K562 (cell line): ENCODE data around the gene HIP1R. TPM values are rescaled to one million over a fixed set of nuclear protein-coding genes. Genes with fewer than 3 reads are reported as not detected.
A peak's percentile ranks its signal among the peaks of the same experiment; 100 is the strongest.

ENCODE experiments used
- ATAC-seq: fragments of 200-7000 bp; cut with Tn5 transposase; 3 replicates; pipeline ENCODE4 v1.9.1; 2020; ENCODE audit warnings: moderate library complexity
- BruUV-seq: library from RNA; stranded (reverse); fragments of 400-500 nt; replicated peaks from 2 replicates; lab custom pipeline; 2021; lab: Mats Ljungman, UMichigan
- CTCF ChIA-PET: fragments of 300-600 bp; formaldehyde crosslinking; extraction: SDS; loops from one replicate; lab custom pipeline; 2021; ENCODE audit warnings: low intra/inter-chr PET ratio; lab: Yijun Ruan, JAX
- POLR2A ChIA-PET: fragments of 300-600, 350-650 bp; sonication (Branson Sonifier 250); formaldehyde crosslinking; extraction: SDS; loops from one replicate; lab custom pipeline; 2021; ENCODE audit warnings: antibody characterized with exemption, inconsistent platforms; lab: Yijun Ruan, JAX
- DNase-seq, 4 experiments: peaks; one replicate each; pipeline versions ENCODE4 v3.0.0 to v3.0.0-alpha.2; 2011 to 2018; ENCODE audit warnings: low spot score in 3 of 4, mixed read lengths in 3 of 4; ENCODE audit errors: extremely low read depth in 1 of 4
- FAIRE-seq: peaks from 2 replicates; lab custom pipeline; 2011; peaks lifted over from hg19 to GRCh38; lab: Jason Lieb, UNC
- H2AFZ ChIP-seq: 2 replicates; pipeline ENCODE4 v1.6.0; 2011; ENCODE audit warnings: low read depth, low read length, control low read depth, inconsistent platforms
- H3K27ac ChIP-seq: fragments of 200-600 bp; 3 replicates; pipeline ENCODE4 v1.8.0; 2011; ENCODE audit warnings: low read depth, mild to moderate bottlenecking, control low read depth, inconsistent platforms, low read length, moderate library complexity, mixed read lengths; ENCODE audit errors: extremely low read depth
- H3K27me3 ChIP-seq, 2 experiments: fragments of 300-600 bp in 1 of 2; 2 replicates in 1 of 2; 3 replicates in 1 of 2; pipeline versions ENCODE4 v1.6.0 to v1.8.0; 2011; ENCODE audit warnings: inconsistent platforms in 2 of 2, low read length in 2 of 2, mild to moderate bottlenecking in 1 of 2, mixed read lengths in 1 of 2, moderate library complexity in 1 of 2; ENCODE audit not compliant: control insufficient read depth in 2 of 2, insufficient read depth in 2 of 2
- H3K36me3 ChIP-seq: fragments of 300-600 bp; 3 replicates; pipeline ENCODE4 v1.8.0; 2011; ENCODE audit warnings: mild to moderate bottlenecking, low read length, inconsistent platforms; ENCODE audit not compliant: control insufficient read depth, insufficient read depth
- H3K4me1 ChIP-seq, 2 experiments: fragments of 200-600 bp in 1 of 2; replicated peaks in 1 of 2; 2 replicates in 1 of 2; 3 replicates in 1 of 2; pipeline versions ENCODE4 v1.5.1 to v1.8.0; 2011; ENCODE audit warnings: inconsistent platforms in 2 of 2, low read length in 2 of 2, mild to moderate bottlenecking in 1 of 2, mixed read lengths in 1 of 2, moderate library complexity in 1 of 2; ENCODE audit not compliant: control insufficient read depth in 2 of 2, insufficient read depth in 2 of 2
- H3K4me2 ChIP-seq: 2 replicates; pipeline ENCODE4 v1.6.1; 2011; ENCODE audit warnings: low read length, control low read depth, inconsistent platforms, mixed read lengths; ENCODE audit not compliant: insufficient read depth
- H3K4me3 ChIP-seq: fragments of 200-600 bp; sonication (generic), shearing (Covaris generic); 2 replicates; pipeline ENCODE4 v1.5.1; 2016; ENCODE audit warnings: control low read depth, inconsistent platforms
- H3K79me2 ChIP-seq: fragments of 200-600 bp; 3 replicates; pipeline ENCODE4 v1.8.0; 2011; ENCODE audit warnings: low read length, inconsistent platforms; ENCODE audit not compliant: control insufficient read depth, insufficient read depth
- H3K9ac ChIP-seq, 2 experiments: 2 replicates each; pipeline versions ENCODE4 v1.6.0 to v1.6.1; 2011; ENCODE audit warnings: low read depth in 2 of 2, low read length in 2 of 2, control low read depth in 1 of 2, inconsistent platforms in 1 of 2, mild to moderate bottlenecking in 1 of 2, mixed read lengths in 1 of 2; ENCODE audit not compliant: insufficient read depth in 1 of 2
- H3K9me1 ChIP-seq: one replicate; pipeline ENCODE4 v1.6.0; 2011; ENCODE audit warnings: inconsistent platforms, mild to moderate bottlenecking, low read length, moderate library complexity; ENCODE audit not compliant: control insufficient read depth, insufficient read depth
- H3K9me3 ChIP-seq: replicated peaks from 2 replicates; pipeline ENCODE4 v1.5.1; 2011; ENCODE audit warnings: low read depth, low read length, inconsistent platforms; ENCODE audit not compliant: control insufficient read depth, insufficient read depth
- H4K20me1 ChIP-seq: replicated peaks from 2 replicates; pipeline ENCODE4 v1.6.1; 2011; ENCODE audit warnings: low read length, inconsistent platforms, mixed read lengths; ENCODE audit not compliant: control insufficient read depth, insufficient read depth
- ADNP ChIP-seq: fragments of 200-800 bp; sonication (Bioruptor generic); IDR thresholded peaks from 2 replicates; pipeline ENCODE4 v1.6.1; 2016; ENCODE audit warnings: missing genetic modification characterization, missing compliant biosample characterization
- AFF1 ChIP-seq, 2 experiments: fragments of 450-650 bp; IDR thresholded peaks; 2 replicates each; pipeline ENCODE4 v1.6.1; 2018; ENCODE audit warnings: mild to moderate bottlenecking in 2 of 2, low read depth in 1 of 2; ENCODE audit not compliant: partially characterized antibody in 2 of 2
- ATF1 ChIP-seq, 2 experiments: fragments of 450-650 bp in 1 of 2; IDR thresholded peaks; 2 replicates each; pipeline ENCODE4 v1.6.1; 2016; ENCODE audit warnings: missing compliant biosample characterization in 1 of 2, missing genetic modification characterization in 1 of 2
- CREB1 ChIP-seq, 2 experiments: sonication (generic) in 1 of 2; formaldehyde crosslinking in 1 of 2; IDR thresholded peaks; 2 replicates each; pipeline versions ENCODE4 v1.6.1 to v1.8.0; 2012 to 2022; ENCODE audit warnings: inconsistent platforms in 1 of 2, mild to moderate bottlenecking in 1 of 2, missing genetic modification reagents in 1 of 2, moderate library complexity in 1 of 2
- EP400 ChIP-seq: fragments of 450-650 bp; IDR thresholded peaks from 2 replicates; pipeline ENCODE4 v1.6.1; 2017; ENCODE audit warnings: antibody characterized with exemption, mild to moderate bottlenecking, moderate library complexity
- HDAC1 ChIP-seq, 2 experiments: fragments of 450-650 bp; IDR thresholded peaks; 2 replicates each; pipeline ENCODE4 v1.6.1; 2016 to 2017; ENCODE audit warnings: inconsistent platforms in 1 of 2, mild to moderate bottlenecking in 1 of 2, moderate library complexity in 1 of 2
- JUND ChIP-seq, 2 experiments: IDR thresholded peaks; 2 replicates in 1 of 2; 3 replicates in 1 of 2; pipeline ENCODE4 v1.6.1; 2011; ENCODE audit warnings: borderline replicate concordance in 2 of 2, low read depth in 2 of 2, low read length in 2 of 2, improper control_type of control experiment in 1 of 2, missing biosample characterization in 1 of 2, missing genetic modification characterization in 1 of 2, missing genetic modification reagents in 1 of 2
- KAT8 ChIP-seq: fragments of 450-650 bp; IDR thresholded peaks from 2 replicates; pipeline ENCODE4 v1.6.1; 2016; ENCODE audit warnings: low read depth, mild to moderate bottlenecking
- KLF13 ChIP-seq: fragments of 450-650 bp; IDR thresholded peaks from 2 replicates; pipeline ENCODE4 v1.6.1; 2016; ENCODE audit warnings: missing genetic modification characterization, low read depth, mild to moderate bottlenecking, missing compliant biosample characterization, moderate library complexity, borderline replicate concordance
- NCOR1 ChIP-seq: fragments of 450-650 bp; IDR thresholded peaks from 2 replicates; pipeline ENCODE4 v1.6.1; 2016; ENCODE audit warnings: mild to moderate bottlenecking, moderate library complexity
- NRF1 ChIP-seq, 2 experiments: fragments of 450-650 bp; IDR thresholded peaks in 1 of 2; conservative IDR thresholded peaks in 1 of 2; 2 replicates each; pipeline ENCODE4 v1.6.1; 2014; ENCODE audit warnings: mild to moderate bottlenecking in 2 of 2
- TEAD4 ChIP-seq, 2 experiments: sonication (generic) in 1 of 2; formaldehyde crosslinking in 1 of 2; IDR thresholded peaks; 2 replicates each; pipeline versions ENCODE4 v1.6.1 to v1.8.0; 2012 to 2022; ENCODE audit warnings: borderline replicate concordance in 1 of 2, inconsistent platforms in 1 of 2, low read length in 1 of 2, mild to moderate bottlenecking in 1 of 2, missing genetic modification reagents in 1 of 2
- TRIM24 ChIP-seq, 2 experiments: fragments of 450-650 bp; IDR thresholded peaks; 2 replicates each; pipeline ENCODE4 v1.6.1; 2016
- ZEB2 ChIP-seq: fragments of 450-650 bp; IDR thresholded peaks from 2 replicates; pipeline ENCODE4 v1.6.1; 2016
- WGBS: fragments of 100-300 bp; shearing (Covaris generic); methylation state at CpG from one replicate; pipeline ENCODE4 v1.1.6; 2016; ENCODE audit warnings: low coverage, mixed read lengths; ENCODE audit not compliant: insufficient coverage; ENCODE audit errors: missing lambda C conversion rate; 5-methylcytosine and 5-hydroxymethylcytosine counted together
- in situ Hi-C: fragments of 300-500 bp; cut with MboI; formaldehyde crosslinking; loops from 4 replicates; pipeline ENCODE4 v1.15.0; 2018; ENCODE audit warnings: inconsistent platforms, mixed read lengths
- intact Hi-C: fragments of 100-400 bp; cut with micrococcal nuclease; formaldehyde crosslinking; loops from 2 replicates; pipeline ENCODE4 v1.14.2; 2022
- polyA plus RNA-seq, 8 experiments: library from polyadenylated mRNA; depleted of rRNA in 4 of 8; stranded (reverse) in 5 of 8; unstranded in 3 of 8; fragments of >200 nt; fragmentation: Nextera tagmentation in 2 of 8; fragmentation: Illumina TruSeq in 1 of 8; extraction: Ambion mirVana in 2 of 8; extraction: Trizol in 1 of 8; gene quantifications; 2 replicates each; pipeline versions ENCODE4 v1.2.1 to v1.2.3, GENCODE V29; 2011 to 2014; ENCODE audit warnings: inconsistent platforms in 1 of 8, missing spikeins in 1 of 8
- total RNA-seq, 7 experiments: library from RNA; depleted of rRNA in 6 of 7; stranded (reverse); fragments of >200 nt in 6 of 7; fragmentation: Illumina TruSeq in 2 of 7; extraction: Trizol in 2 of 7; gene quantifications; 2 replicates each; pipeline versions ENCODE4 v1.2.1 to v1.2.3, GENCODE V29; 2011 to 2021; ENCODE audit warnings: low replicate concordance in 1 of 7
- TF ChIP-seq, protein P1 (sequence below): sonication (generic); formaldehyde crosslinking; IDR thresholded peaks from 2 replicates; pipeline ENCODE4 v1.9.0; 2022; ENCODE audit warnings: mild to moderate bottlenecking, missing genetic modification reagents

The HIP1R gene
- total and polyA plus RNA-seq, 9 of the 15 experiments (the other 6 are each of a cell fraction or from before 2014, with no cell fraction given), result 0.15 to 31.0 (median 14.2) TPM

DNA sequence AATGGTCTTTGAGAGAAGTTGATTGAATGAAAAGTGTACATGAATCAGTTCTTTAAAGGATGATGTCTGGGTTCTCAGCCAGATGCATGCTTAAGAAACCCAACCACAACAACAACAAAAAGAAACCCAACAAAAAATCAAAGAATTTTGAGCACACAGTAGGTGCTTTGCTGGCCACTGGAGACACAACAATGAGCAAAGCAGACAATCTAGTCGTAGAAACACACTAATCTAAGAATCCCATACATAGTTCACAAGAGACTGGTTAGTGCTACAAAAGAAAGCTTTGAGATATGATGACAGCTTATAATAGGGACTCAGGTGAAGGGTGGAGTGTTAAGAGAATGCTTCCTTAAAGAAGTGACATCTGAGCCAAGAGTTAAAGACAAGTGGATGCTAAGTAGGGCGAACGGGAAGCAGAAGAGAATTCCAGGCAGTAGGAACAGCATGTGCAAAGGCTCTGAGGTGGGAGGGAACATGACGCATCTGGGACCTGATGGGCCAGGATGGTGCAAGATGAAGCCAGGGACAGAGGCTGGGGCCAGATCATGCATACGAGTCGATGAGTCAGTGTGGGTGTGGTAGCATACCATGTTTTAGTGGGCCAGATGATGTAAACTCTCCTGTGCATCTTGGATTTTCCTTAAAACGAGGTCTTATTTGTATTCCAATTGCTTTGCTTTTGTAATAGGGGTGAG lies 4.6 kb upstream of the HIP1R start:
- no peak overlapping the region for H3K9ac ChIP-seq
- in situ Hi-C loops, result no loop called here
- POLR2A ChIA-PET, result interaction anchor here (0.6 kb wide), 1 partner anchor 819 kb away, joined by 3 read pairs; no protein-coding TSS in a partner anchor
- no TSS peak for BruUV-seq
- WGBS, result 1% methylated on average over 7 of the region's 7 CpGs
- H3K9me3 ChIP-seq, result no peaks in the 10 kb centered on the region
- CTCF ChIA-PET, result no interaction called here
- ATAC-seq (peak; percentile 80), FAIRE-seq (peak; percentile 71), DNase-seq (peak; percentile 57 to 69 (median 64))
- intact Hi-C loops, result no loop called here
- no peak overlapping the region for H2AFZ ChIP-seq
- no peak overlapping the region for H3K27ac ChIP-seq
- no peaks in the 10 kb centered on the region for H3K36me3 ChIP-seq
- H3K79me2 ChIP-seq, result no peaks in the 10 kb centered on the region
- no peaks in the 10 kb centered on the region for H3K9me1 ChIP-seq
- H3K4me2 ChIP-seq, result no peak overlapping the region
- no peaks in the 10 kb centered on the region for H4K20me1 ChIP-seq
- peaks cover 8 to 9% of the 10 kb centered on the region in 2 experiments; a peak in 4 of 5 replicates for H3K4me1 ChIP-seq
- H3K27me3 ChIP-seq, result no peaks in the 10 kb centered on the region
- no peak overlapping the region for H3K4me3 ChIP-seq
- no peak for TF ChIP-seq ATF1 (CRISPR knock-in tag; IDR thresholded peaks at IDR 0.05)
- peak; percentile 65 for TF ChIP-seq ATF1 (tag; IDR thresholded peaks at IDR 0.05)
- TF ChIP-seq KAT8, result no peak
- TF ChIP-seq ZEB2, result peak; percentile 81; the same call in 1 of the 2 replicates
- TF ChIP-seq AFF1 (IDR thresholded peaks at IDR 0.05; ENCODE audit: low read depth in 1 of 2, partially characterized antibody in 2 of 2), result peak in 1 of 2 experiments; percentile 81
- 0 out of 2 replicates have a peak, but pooled peaks have one; percentile 65 for TF ChIP-seq ADNP (tag)
- peak in 1 of 2 experiments; percentile 65; a peak in 2 of 4 replicates for TF ChIP-seq HDAC1 (IDR thresholded peaks at IDR 0.05)
- peak; percentile 92 for TF ChIP-seq JUND (IDR thresholded peaks at IDR 0.05; ENCODE audit: borderline replicate concordance, low read depth, low read length)
- peak; percentile 97 for TF ChIP-seq JUND (tag; IDR thresholded peaks at IDR 0.05; ENCODE audit: borderline replicate concordance, low read depth, low read length)
- TF ChIP-seq NRF1 (conservative IDR thresholded peaks at IDR 0.05 in 1 of 2, IDR thresholded peaks at IDR 0.05 in 1 of 2), result peak; percentile 20 to 47; a peak in 2 of 4 replicates
- peak; percentile 64 for TF ChIP-seq EP400
- TF ChIP-seq, protein P1, sequence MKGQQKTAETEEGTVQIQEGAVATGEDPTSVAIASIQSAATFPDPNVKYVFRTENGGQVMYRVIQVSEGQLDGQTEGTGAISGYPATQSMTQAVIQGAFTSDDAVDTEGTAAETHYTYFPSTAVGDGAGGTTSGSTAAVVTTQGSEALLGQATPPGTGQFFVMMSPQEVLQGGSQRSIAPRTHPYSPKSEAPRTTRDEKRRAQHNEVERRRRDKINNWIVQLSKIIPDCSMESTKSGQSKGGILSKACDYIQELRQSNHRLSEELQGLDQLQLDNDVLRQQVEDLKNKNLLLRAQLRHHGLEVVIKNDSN (CRISPR knock-in tag), result 0 out of 2 replicates have a peak, but pooled peaks have one; percentile 11
- TF ChIP-seq TEAD4 (IDR thresholded peaks at IDR 0.05; ENCODE audit: low read length), result peak; percentile 53; the same call in 1 of the 2 replicates
- TF ChIP-seq TEAD4 (CRISPR knock-in tag; IDR thresholded peaks at IDR 0.05; ENCODE audit: borderline replicate concordance), result no peak
- no peak for TF ChIP-seq NCOR1
- no peak for TF ChIP-seq CREB1 (IDR thresholded peaks at IDR 0.05)
- TF ChIP-seq CREB1 (CRISPR knock-in tag; IDR thresholded peaks at IDR 0.05), result peak; percentile 60; the same call in 1 of the 2 replicates
- peak; percentile 63; the same call in 1 of the 2 replicates for TF ChIP-seq KLF13 (tag)
- peak; percentile 77 to 87; a peak in 3 of 4 replicates for TF ChIP-seq TRIM24 (IDR thresholded peaks at IDR 0.05)
